HG03520 (cell line): ENCODE measurements around the gene IQCF2.
"Not testable (repeated sequence)": the region's sequence is repeated elsewhere in the genome, so short reads cannot be mapped to it uniquely, and the experiment has no call there.

Experiments used
- ATAC-seq: cut with Tn5 transposase; IDR thresholded peaks from one replicate; pipeline ENCODE4 v1.9.1; 2021; ENCODE audit warnings: mild to moderate bottlenecking, moderate library complexity; ENCODE audit not compliant: unreplicated experiment

Gene IQCF2

DNA sequence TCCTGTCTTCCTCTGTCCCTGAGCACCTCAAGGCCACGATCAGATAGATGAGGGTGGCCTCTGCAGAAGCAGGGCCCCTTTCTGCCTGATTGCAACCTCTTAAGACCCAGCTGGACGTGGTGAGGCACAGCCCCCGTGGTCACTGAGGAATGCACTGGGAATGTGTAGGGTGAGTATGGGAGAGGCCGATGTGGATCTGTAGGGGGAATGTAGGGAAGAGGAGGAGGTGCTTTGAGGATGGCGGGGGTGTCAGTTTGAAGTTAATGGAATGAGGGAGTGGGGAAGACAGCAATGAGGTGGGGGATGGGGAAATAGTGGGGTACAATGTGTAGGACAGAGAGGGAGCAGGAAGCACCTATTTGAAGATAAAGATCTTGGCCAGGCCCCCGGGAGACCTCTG lies 14.8 kb downstream of the IQCF2 start:
- ATAC-seq: no peak

DNA sequence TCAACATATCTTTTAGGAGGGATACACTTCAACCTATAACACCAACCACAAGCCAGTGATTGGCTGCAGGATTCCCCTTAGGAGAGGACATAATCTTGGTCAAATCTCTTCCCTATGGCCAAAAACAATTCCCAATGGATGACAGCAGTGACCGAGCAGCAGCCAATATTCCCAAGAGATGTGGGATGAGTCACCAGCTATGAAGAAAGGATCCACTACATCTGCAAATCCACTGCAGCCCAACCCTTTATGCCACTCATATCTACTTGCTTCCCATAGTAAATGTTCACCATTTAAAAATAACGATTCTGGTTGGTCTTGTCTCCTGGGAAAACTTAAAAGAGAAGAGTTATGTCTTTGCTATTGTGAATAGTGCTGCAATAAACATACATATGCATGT lies 18.5 kb downstream of the IQCF2 start:
- no peak for ATAC-seq

- ATAC-seq: no peak
These were observed 25.0 kb downstream of the IQCF2 start for GRCh38 chr3:51886447-51886846.

DNA sequence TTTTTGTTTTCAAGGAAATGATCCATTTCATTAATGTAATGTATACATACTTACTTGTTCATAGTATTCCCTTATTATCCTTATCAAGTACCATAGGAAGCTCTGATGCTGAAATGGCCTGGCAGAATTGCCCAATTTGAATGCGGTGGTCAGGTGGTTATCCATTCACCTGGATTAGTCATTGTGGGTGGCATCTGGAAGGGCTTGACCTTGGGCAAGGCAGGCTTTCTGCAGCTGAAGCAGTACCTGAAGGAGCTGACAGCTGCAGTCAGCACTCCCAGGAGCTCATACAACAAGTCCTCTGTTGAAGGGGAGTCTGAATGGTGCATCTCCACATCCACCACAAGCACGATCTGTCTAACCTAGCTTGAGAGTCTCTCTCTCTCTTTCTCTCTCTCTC lies 26.2 kb downstream of the IQCF2 start:
- ATAC-seq: no peak

- ATAC-seq: no peak
These were observed 27.2 kb downstream of the IQCF2 start for GRCh38 chr3:51888463-51889105.

- no peak for ATAC-seq
These were observed 30.0 kb downstream of the IQCF2 start for GRCh38 chr3:51891242-51892039.

DNA sequence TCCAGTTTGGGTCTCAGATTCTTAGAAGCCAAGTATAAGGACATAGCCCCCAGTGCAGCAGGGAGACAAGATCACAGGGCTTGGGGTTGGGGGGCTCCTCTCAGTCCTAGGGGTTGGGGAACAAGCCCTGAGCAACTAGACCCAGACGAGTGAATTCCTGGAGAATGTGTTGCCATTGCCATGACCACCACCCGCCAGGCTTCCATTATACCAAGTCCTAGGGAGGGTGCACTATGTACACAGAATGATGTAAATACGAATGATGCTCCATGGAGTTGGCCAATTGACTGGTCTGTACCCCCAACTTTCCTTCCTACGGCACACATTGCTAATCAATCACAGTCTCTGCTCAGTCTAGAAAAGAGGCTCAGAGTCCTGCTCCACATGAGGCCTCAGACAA lies 33.0 kb downstream of the IQCF2 start:
- ATAC-seq: no peak

DNA sequence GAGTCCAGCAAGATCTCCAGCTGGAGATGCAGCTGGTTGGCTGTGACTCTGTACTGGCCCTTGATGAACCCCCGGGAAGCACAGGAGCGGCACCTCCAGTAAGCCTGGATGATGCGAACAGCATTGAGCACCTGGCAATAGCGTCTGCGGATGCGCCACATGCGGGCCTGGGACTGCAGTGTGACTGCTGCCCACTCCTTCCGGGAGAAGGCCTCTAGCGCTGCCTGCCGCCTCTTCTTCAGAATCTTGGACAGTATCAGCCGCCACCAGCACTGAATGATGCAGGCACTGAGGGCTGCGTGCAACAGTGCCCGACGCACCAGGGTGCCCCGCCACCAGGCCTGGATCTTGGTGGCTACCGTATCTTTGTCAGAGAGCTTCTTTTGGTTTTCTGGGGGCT lies 33.5 kb downstream of the IQCF2 start:
- ATAC-seq: no peak

- no peak for ATAC-seq
These were observed 35.3 kb downstream of the IQCF2 start for GRCh38 chr3:51896607-51897305.

DNA sequence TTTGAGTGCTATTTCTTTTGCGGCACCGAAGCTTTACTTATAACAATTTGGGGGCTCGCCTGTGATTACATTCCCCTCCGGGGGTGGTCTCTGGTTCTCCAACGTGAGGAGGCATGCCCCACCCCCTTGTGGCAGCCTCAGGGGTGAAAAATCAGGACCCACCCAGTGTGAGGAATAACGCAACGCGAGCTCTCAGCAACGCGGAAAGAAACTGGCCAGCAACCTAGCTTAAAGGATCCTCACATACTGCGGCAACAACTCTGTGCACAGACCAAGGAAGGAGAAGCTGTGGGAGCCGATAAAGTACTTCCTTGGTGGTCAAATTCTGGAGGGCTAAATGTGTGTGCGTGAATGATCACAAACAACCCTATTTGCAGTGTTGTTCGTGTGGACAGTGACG lies 36.0 kb downstream of the IQCF2 start:
- no peak for ATAC-seq

DNA sequence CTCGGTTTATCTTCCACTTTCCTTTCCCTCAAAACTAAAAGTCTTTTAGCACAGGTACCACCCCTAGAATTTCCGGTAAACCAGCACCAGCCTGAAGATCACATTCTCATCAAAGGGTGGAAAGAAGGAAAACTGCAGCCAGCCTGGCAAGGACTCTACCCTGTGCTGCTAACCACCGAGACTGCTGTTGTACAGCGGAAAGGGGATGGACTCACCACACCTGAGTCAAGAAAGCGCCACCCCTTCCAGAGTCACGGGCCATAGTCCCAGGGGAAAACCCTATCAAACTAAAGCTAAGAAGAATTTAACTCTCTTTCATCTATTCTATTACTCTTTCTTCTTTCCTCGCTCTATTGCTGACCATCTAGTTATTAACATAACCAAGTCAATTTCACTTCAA lies 38.6 kb downstream of the IQCF2 start:
- ATAC-seq: not testable (repeated sequence)

- not testable (repeated sequence) for ATAC-seq
These were observed 40.9 kb downstream of the IQCF2 start for GRCh38 chr3:51902361-51902760.

DNA sequence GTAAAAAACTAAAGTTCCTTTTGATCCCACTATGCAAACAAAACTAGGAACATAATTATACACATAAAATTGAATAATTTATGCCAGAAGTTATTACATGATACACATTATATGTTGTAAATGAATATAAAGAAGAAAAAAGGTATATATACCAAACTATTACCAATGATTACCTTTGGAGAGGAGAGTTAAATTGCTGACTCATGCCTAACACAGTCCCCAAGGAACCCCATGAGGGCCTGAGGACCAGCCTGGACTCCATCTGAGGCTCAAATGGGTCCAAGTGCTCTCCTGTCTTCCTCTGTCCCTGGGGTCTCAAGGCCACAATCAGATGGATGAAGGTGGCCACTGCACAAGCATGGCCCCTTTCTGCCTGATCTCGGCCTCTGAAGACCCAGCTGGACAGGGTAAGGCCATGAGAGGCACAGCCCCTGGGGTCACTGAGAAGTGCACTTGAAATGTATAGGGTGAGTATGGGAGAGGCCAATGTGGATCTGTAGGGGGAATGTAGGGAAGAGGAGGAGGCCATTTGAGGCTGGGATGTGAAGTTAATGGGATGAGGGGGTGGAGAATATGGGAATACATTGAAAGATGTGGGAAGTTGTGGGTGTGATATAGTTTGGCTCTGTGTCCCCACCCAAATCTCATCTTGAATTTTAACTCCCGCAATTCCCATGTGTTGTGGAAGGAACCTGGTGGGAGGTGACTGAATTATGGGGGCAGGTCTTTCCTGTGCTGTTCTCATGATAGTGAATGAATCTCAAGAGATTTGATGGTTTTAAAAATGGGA lies 42.8 kb downstream of the IQCF2 start:
- no peak for ATAC-seq

DNA sequence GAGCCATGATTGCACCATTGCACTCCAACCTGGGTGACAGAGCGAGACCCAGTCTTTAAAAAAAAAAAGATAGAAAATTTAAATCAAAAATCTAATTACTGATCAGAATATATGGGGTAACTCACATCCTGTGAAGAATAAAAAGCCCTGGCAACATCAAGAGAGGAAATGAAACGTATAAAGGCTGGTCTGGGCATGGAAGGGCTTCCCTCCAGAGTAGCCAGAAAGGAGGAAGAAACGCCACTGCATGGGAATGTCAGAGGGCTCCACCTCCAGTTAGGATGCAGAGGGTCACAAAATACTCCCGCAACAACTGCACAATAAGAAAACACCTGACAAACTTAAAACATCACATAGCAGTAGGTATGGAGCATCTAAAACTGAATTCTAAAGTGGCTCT lies 46.6 kb downstream of the IQCF2 start:
- ATAC-seq: no peak
